HepG2 (cell line): Measurements from ENCODE around the gene TAB3. TPM values are rescaled to one million over a fixed set of nuclear protein-coding genes. Genes with fewer than 3 reads are reported as not detected.

Source experiments
- ATAC-seq: fragments of 200-7000 bp; cut with Tn5 transposase; 3 replicates; pipeline ENCODE4 v1.9.1; 2020; ENCODE audit warnings: mild to moderate bottlenecking, moderate library complexity
- BruUV-seq: library from RNA; stranded (reverse); fragments of 400-500 nt; replicated peaks from 2 replicates; lab custom pipeline; 2021; lab: Mats Ljungman, UMichigan
- CTCF ChIA-PET: fragments of 300-600 bp; formaldehyde crosslinking; extraction: SDS; loops from one replicate; lab custom pipeline; 2021; ENCODE audit warnings: low total read pairs, inconsistent platforms, low intra/inter-chr PET ratio; lab: Yijun Ruan, JAX
- POLR2A ChIA-PET: fragments of 350-600 bp; sonication (Branson Sonifier 250); formaldehyde crosslinking; loops from one replicate; lab custom pipeline; 2020; ENCODE audit warnings: antibody characterized with exemption, inconsistent platforms; lab: Yijun Ruan, JAX
- DNase-seq: peaks from one replicate; pipeline ENCODE4 v3.0.0-alpha.2; 2015; ENCODE audit warnings: low spot score
- FAIRE-seq: peaks from 3 replicates; lab custom pipeline; 2011; peaks lifted over from hg19 to GRCh38; lab: Jason Lieb, UNC
- H2AFZ ChIP-seq: one replicate; pipeline ENCODE4 v1.6.1; 2011; ENCODE audit warnings: low read length, inconsistent platforms
- H3K27ac ChIP-seq: fragments of 300-600 bp; 3 replicates; pipeline ENCODE4 v1.8.0; 2011; ENCODE audit warnings: mixed run types, mild to moderate bottlenecking, mixed read lengths, low read length, inconsistent platforms; ENCODE audit not compliant: insufficient read depth; ENCODE audit errors: extremely low read length
- H3K27me3 ChIP-seq, 2 experiments: fragments of 200-600 bp in 1 of 2; 2 replicates in 1 of 2; 3 replicates in 1 of 2; pipeline versions ENCODE4 v1.6.0 to v1.8.0; 2011; ENCODE audit warnings: low read length in 2 of 2, mild to moderate bottlenecking in 2 of 2, moderate library complexity in 2 of 2, inconsistent platforms in 1 of 2; ENCODE audit not compliant: insufficient read depth in 2 of 2, control insufficient read depth in 1 of 2
- H3K36me3 ChIP-seq, 2 experiments: fragments of 200-600 bp in 1 of 2; replicated peaks in 1 of 2; 2 replicates in 1 of 2; 3 replicates in 1 of 2; pipeline versions ENCODE4 v1.5.1 to v1.8.0; 2011; ENCODE audit warnings: low read length in 2 of 2, inconsistent platforms in 1 of 2; ENCODE audit not compliant: insufficient read depth in 2 of 2, control insufficient read depth in 1 of 2
- H3K4me1 ChIP-seq: 2 replicates; pipeline ENCODE4 v1.5.1; 2012; ENCODE audit warnings: low read length, inconsistent platforms; ENCODE audit not compliant: insufficient read depth
- H3K4me2 ChIP-seq: 2 replicates; pipeline ENCODE4 v1.6.0; 2011; ENCODE audit warnings: low read depth, low read length, inconsistent platforms
- H3K4me3 ChIP-seq, 3 experiments: fragments of 200-600 bp in 1 of 3; sonication (generic), shearing (Covaris generic) in 1 of 3; replicated peaks in 1 of 3; 2 replicates each; pipeline ENCODE4 v1.5.1; 2011 to 2016; ENCODE audit warnings: low read length in 3 of 3, inconsistent platforms in 2 of 3, low read depth in 2 of 3, mild to moderate bottlenecking in 2 of 3, control low read depth in 1 of 3, mixed read lengths in 1 of 3; ENCODE audit not compliant: insufficient read depth in 1 of 3
- H3K79me2 ChIP-seq: one replicate; pipeline ENCODE4 v1.6.1; 2011; ENCODE audit warnings: low read length, inconsistent platforms; ENCODE audit not compliant: insufficient read depth
- H3K9ac ChIP-seq: 2 replicates; pipeline ENCODE4 v1.6.0; 2011; ENCODE audit warnings: mild to moderate bottlenecking, low read depth, low read length, inconsistent platforms; ENCODE audit not compliant: insufficient read depth
- H3K9me3 ChIP-seq: 2 replicates; pipeline ENCODE4 v1.5.1; 2012; ENCODE audit warnings: mild to moderate bottlenecking, low read length
- H4K20me1 ChIP-seq: 2 replicates; pipeline ENCODE4 v1.6.0; 2011; ENCODE audit warnings: inconsistent platforms, mild to moderate bottlenecking, low read length, moderate library complexity; ENCODE audit not compliant: insufficient read depth
- HNRNPK ChIP-seq: fragments of 200-400 bp; formaldehyde crosslinking; IDR thresholded peaks from 2 replicates; pipeline ENCODE4 v1.6.1; 2018; ENCODE audit warnings: low read length, low read depth, moderate library complexity, mild to moderate bottlenecking; ENCODE audit not compliant: poor library complexity, severe bottlenecking
- NFATC3 ChIP-seq: sonication (generic); formaldehyde crosslinking; IDR thresholded peaks from 2 replicates; pipeline ENCODE4 v1.5.1; 2020; ENCODE audit warnings: mild to moderate bottlenecking, missing genetic modification reagents
- NFYB ChIP-seq: sonication (generic); formaldehyde crosslinking; IDR thresholded peaks from 2 replicates; pipeline ENCODE4 v1.4.0; 2020; ENCODE audit warnings: missing genetic modification reagents
- SPEN ChIP-seq: sonication (generic); formaldehyde crosslinking; IDR thresholded peaks from 2 replicates; pipeline ENCODE4 v1.5.1; 2020; ENCODE audit warnings: low read depth, mild to moderate bottlenecking, missing genetic modification reagents
- ZNF724P ChIP-seq: sonication (generic); formaldehyde crosslinking; IDR thresholded peaks from 2 replicates; pipeline ENCODE4 v1.8.0; 2022; ENCODE audit warnings: missing genetic modification reagents, borderline replicate concordance
- WGBS: methylation state at CpG from one replicate; pipeline ENCODE4 v1.1.6; 2017; ENCODE audit warnings: low lambda C conversion rate; 5-methylcytosine and 5-hydroxymethylcytosine counted together
- in situ Hi-C: cut with HindIII; loops from 2 replicates; pipeline ENCODE4 v1.10.0; 2017; ENCODE audit warnings: low pct_unique_long_range_greater_than_20kb; ENCODE audit not compliant: extremely low pct_ligation_motif_present
- intact Hi-C: fragments of 100-400 bp; cut with micrococcal nuclease; formaldehyde crosslinking; loops from one replicate; pipeline ENCODE4 v1.10.0; 2022; ENCODE audit not compliant: unreplicated experiment
- polyA plus RNA-seq, 8 experiments: library from polyadenylated mRNA; depleted of rRNA in 3 of 8; stranded (reverse) in 7 of 8; unstranded in 1 of 8; fragments of >200 nt; fragmentation: Illumina TruSeq in 4 of 8; extraction: Trizol in 4 of 8; gene quantifications; 2 replicates each; pipeline versions ENCODE4 v1.2.1 to v1.2.3, GENCODE V29; 2011 to 2016; ENCODE audit warnings: low read depth in 4 of 8, missing spikeins in 1 of 8, mixed read lengths in 1 of 8; ENCODE audit not compliant: insufficient read depth in 1 of 8
- total RNA-seq, 5 experiments: library from RNA; depleted of rRNA; stranded (reverse); fragments of >200 nt; fragmentation: Illumina TruSeq; extraction: Trizol; gene quantifications; 2 replicates each; pipeline ENCODE4 v1.2.3, GENCODE V29; 2016; ENCODE audit warnings: low read depth in 1 of 5
- TF ChIP-seq, protein P1 (sequence below): sonication (generic); formaldehyde crosslinking; IDR thresholded peaks from 2 replicates; pipeline ENCODE4 v1.4.0; 2020; ENCODE audit warnings: missing genetic modification reagents

The TAB3 gene
- total and polyA plus RNA-seq, 2 of the 13 experiments (the other 11 are each of a cell fraction or from before 2014, with no cell fraction given), result 27.2 to 59.8 TPM

DNA sequence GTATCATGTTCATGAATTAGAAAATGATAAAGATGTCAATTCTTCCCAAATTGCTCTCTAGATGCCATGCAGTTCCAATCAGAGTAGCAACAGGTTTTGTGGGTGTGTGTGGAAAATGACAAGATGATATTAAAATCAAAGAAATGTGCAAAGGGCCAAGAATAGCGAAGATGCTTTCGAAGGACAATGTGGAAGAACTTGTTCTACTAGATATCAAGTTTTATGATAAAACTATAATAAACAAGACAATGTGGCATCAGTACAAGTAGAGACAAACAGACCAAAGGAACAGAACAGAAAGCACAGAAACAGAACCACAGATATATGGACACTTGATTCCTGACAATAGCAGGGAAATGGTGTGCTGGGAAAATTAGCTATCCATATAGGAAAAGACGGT is 9.0 kb downstream of the TAB3 start:
- Histone ChIP-seq H2AFZ (no peak overlapping the region), H3K4me1 (peaks cover 96% of the 10 kb centered on the region), H3K27ac (no peak overlapping the region), H3K36me3 (0 out of 5 replicates have a peak, but pooled peaks cover 0 to 4% of the 10 kb centered on the region in 2 experiments), H3K4me2 (no peak overlapping the region), H3K9me3 (no peaks in the 10 kb centered on the region), H3K9ac (no peak overlapping the region), H3K27me3 (no peaks in the 10 kb centered on the region), H4K20me1 (no peaks in the 10 kb centered on the region), H3K79me2 (peaks cover 98% of the 10 kb centered on the region), H3K4me3 (no peak overlapping the region)
- ChIA-PET POLR2A (no interaction called here), CTCF (no interaction called here)
- ATAC-seq (no peak), DNase-seq (no peak), FAIRE-seq (no peak)
- TF ChIP-seq SPEN (CRISPR knock-in tag) (no peak), NFYB (CRISPR knock-in tag) (no peak), HNRNPK (no peak), ZNF724P (CRISPR knock-in tag) (no peak), NFATC3 (CRISPR knock-in tag) (no peak)
- TF ChIP-seq, protein P1, sequence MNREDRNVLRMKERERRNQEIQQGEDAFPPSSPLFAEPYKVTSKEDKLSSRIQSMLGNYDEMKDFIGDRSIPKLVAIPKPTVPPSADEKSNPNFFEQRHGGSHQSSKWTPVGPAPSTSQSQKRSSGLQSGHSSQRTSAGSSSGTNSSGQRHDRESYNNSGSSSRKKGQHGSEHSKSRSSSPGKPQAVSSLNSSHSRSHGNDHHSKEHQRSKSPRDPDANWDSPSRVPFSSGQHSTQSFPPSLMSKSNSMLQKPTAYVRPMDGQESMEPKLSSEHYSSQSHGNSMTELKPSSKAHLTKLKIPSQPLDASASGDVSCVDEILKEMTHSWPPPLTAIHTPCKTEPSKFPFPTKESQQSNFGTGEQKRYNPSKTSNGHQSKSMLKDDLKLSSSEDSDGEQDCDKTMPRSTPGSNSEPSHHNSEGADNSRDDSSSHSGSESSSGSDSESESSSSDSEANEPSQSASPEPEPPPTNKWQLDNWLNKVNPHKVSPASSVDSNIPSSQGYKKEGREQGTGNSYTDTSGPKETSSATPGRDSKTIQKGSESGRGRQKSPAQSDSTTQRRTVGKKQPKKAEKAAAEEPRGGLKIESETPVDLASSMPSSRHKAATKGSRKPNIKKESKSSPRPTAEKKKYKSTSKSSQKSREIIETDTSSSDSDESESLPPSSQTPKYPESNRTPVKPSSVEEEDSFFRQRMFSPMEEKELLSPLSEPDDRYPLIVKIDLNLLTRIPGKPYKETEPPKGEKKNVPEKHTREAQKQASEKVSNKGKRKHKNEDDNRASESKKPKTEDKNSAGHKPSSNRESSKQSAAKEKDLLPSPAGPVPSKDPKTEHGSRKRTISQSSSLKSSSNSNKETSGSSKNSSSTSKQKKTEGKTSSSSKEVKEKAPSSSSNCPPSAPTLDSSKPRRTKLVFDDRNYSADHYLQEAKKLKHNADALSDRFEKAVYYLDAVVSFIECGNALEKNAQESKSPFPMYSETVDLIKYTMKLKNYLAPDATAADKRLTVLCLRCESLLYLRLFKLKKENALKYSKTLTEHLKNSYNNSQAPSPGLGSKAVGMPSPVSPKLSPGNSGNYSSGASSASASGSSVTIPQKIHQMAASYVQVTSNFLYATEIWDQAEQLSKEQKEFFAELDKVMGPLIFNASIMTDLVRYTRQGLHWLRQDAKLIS (CRISPR knock-in tag), result no peak
- in situ Hi-C loops, result no loop called here
- intact Hi-C loops, result loop anchor here (10.0 kb wide), 1 partner anchor 95 kb away; no protein-coding TSS in a partner anchor
- no TSS peak for BruUV-seq
- 95% methylated on average over 3 of the region's 3 CpGs for WGBS
